Choroid plexus epithelial cell (primary cell): ENCODE results near the gene XKR3.

Source experiments
- DNase-seq: peaks from one replicate; pipeline ENCODE4 v3.0.0-alpha.2; 2010; ENCODE audit warnings: low read depth
- H3K4me3 ChIP-seq: 2 replicates; pipeline ENCODE4 v1.5.1; 2011; ENCODE audit warnings: low read depth, mild to moderate bottlenecking, control low read depth, low read length, moderate library complexity
- CTCF ChIP-seq: conservative IDR thresholded peaks from 2 replicates; pipeline ENCODE4 v1.5.1; 2011; ENCODE audit warnings: low read depth, mild to moderate bottlenecking, control low read depth, inconsistent platforms, low read length, moderate library complexity

The XKR3 gene

GRCh38 chr22:16827506-16827905 lies 2.3 kb upstream of the XKR3 start:
- no peak for TF ChIP-seq CTCF
- no peak for DNase-seq
- no peak overlapping the region for H3K4me3 ChIP-seq

GRCh38 chr22:16819249-16819648 lies 6.0 kb downstream of the XKR3 start:
- DNase-seq = no peak
- no peak for TF ChIP-seq CTCF
- H3K4me3 ChIP-seq = no peak overlapping the region

GRCh38 chr22:16818538-16818937 lies 6.7 kb downstream of the XKR3 start:
- H3K4me3 ChIP-seq = no peak overlapping the region
- no peak for TF ChIP-seq CTCF
- no peak for DNase-seq

- DNase-seq = no peak
- no peak overlapping the region for H3K4me3 ChIP-seq
- TF ChIP-seq CTCF = no peak
These were observed 10.1 kb downstream of the XKR3 start for GRCh38 chr22:16815073-16815472.

GRCh38 chr22:16810188-16810802 lies 14.9 kb downstream of the XKR3 start:
- DNase-seq = no peak
- no peak for TF ChIP-seq CTCF
- H3K4me3 ChIP-seq = no peak overlapping the region

- no peak overlapping the region for H3K4me3 ChIP-seq
- DNase-seq = no peak
- TF ChIP-seq CTCF = no peak
These were observed 16.5 kb downstream of the XKR3 start for GRCh38 chr22:16808744-16809143.

- DNase-seq = no peak
- no peak for TF ChIP-seq CTCF
- no peak overlapping the region for H3K4me3 ChIP-seq
These were observed 18.1 kb downstream of the XKR3 start for GRCh38 chr22:16807109-16807508.
